ENCODE data around the gene FXYD6. TPM values are rescaled to one million over a fixed set of nuclear protein-coding genes. Genes with fewer than 3 reads are reported as not detected.
A peak's percentile ranks its signal among the peaks of the same experiment; 100 is the strongest.

The FXYD6 gene
- total and polyA plus RNA-seq, 7 donors, result 12.3 to 305 (median 243) TPM

DNA sequence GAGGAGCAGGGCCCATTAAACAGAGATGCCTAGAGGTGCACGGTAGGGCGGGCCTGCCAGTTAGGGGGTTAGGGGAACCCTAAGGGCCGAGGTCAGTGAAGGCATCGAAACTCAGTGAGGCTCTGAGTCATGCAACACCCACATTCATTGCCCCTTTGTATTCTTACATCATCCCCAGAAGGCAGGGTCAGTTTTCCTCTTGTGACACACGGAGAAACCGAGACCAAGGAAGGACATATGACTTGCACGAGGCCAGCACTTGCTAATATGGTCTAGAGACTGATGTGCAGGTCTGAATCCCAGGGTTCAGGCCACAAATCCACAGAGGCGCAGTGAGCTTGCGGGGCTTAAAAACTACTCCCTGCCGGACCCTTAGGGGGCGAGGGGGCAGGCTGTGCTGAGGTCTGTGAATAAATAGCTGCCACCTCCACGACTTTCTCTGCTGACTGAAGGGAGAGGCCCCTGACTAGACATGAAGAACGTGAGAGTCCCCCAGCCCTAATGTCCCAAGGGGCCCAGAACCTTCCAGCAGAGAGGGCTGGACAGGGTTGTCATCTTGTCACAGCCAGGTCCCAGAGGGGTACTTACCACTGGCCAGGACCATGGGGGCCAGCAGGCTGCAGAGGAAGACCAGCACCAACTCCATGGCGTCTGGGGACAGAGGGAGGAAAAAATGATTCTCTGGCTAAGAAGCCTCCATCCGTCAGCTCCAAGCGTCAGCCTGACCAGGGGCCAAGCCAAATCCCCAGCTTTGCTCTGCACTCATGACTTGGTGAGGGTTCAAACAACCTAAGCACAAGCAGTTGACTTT lies 34.1 kb downstream of the FXYD6 start:
- Histone ChIP-seq H3K27me3 (no peaks in the 10 kb centered on the region), H3K27ac (peak overlapping the region in 2 of 4 donors; percentile 6 to 44), H3K4me3 (no peak overlapping the region), H3K9me3 (no peaks in the 10 kb centered on the region), H3K36me3 (peaks cover 25 to 55% (median 34%) of the 10 kb centered on the region in 4 donors), H3K4me1 (peaks cover 0 to 28% (median 18%) of the 10 kb centered on the region in 4 donors)
- DNase-seq, result peak; percentile 68
- TF ChIP-seq EP300 (IDR thresholded peaks at IDR 0.05) (peak in 1 of 4 donors; percentile 16), POLR2A (IDR thresholded peaks at IDR 0.05) (no peak), POLR2AphosphoS5 (IDR thresholded peaks at IDR 0.05) (no peak)
- TF ChIP-seq, protein P1, sequence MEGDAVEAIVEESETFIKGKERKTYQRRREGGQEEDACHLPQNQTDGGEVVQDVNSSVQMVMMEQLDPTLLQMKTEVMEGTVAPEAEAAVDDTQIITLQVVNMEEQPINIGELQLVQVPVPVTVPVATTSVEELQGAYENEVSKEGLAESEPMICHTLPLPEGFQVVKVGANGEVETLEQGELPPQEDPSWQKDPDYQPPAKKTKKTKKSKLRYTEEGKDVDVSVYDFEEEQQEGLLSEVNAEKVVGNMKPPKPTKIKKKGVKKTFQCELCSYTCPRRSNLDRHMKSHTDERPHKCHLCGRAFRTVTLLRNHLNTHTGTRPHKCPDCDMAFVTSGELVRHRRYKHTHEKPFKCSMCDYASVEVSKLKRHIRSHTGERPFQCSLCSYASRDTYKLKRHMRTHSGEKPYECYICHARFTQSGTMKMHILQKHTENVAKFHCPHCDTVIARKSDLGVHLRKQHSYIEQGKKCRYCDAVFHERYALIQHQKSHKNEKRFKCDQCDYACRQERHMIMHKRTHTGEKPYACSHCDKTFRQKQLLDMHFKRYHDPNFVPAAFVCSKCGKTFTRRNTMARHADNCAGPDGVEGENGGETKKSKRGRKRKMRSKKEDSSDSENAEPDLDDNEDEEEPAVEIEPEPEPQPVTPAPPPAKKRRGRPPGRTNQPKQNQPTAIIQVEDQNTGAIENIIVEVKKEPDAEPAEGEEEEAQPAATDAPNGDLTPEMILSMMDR (IDR thresholded peaks at IDR 0.05), result no peak
- WGBS, 2 donors, result 79 to 83% methylated on average over 16 of the region's 16 CpGs
- intact Hi-C loops (cut with DNase I), result no loop called here

DNA sequence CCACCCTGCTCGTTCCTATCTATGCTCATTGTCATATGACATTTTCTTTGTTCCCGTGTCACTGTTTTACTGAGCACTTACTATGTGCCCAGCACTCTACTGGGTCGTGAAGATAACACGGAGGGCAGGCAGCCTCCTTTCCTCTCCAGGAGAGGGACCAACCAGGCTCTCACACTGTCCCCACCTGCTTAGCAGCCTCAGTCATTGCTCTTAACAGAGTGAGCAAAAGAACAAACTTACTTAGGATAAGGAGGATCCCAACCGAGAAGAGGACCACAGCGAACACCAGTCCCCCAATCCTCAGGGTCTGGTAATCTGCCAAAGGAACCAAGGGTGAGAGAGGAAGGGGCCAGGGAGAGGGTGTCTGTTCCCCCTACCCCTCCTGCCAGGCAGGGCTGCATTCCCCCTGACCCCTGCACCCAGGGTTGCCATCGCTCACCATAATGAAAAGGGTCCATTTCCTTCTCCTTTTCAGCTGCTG lies 34.9 kb downstream of the FXYD6 start:
- H3K36me3 ChIP-seq, result peaks cover 25 to 62% (median 37%) of the 10 kb centered on the region in 4 donors
- DNase-seq, result peak; percentile 43
- H3K27me3 ChIP-seq, result no peaks in the 10 kb centered on the region
- H3K4me3 ChIP-seq, result no peak overlapping the region
- H3K9me3 ChIP-seq, result no peaks in the 10 kb centered on the region
- peak overlapping the region in 1 of 4 donors; percentile 32 for H3K27ac ChIP-seq
- H3K4me1 ChIP-seq, result peaks cover 0 to 28% (median 18%) of the 10 kb centered on the region in 4 donors
- TF ChIP-seq, protein P1 (IDR thresholded peaks at IDR 0.05), result no peak
- TF ChIP-seq POLR2A (IDR thresholded peaks at IDR 0.05), result no peak
- TF ChIP-seq POLR2AphosphoS5 (IDR thresholded peaks at IDR 0.05), result no peak
- TF ChIP-seq EP300 (IDR thresholded peaks at IDR 0.05), result no peak
- WGBS, 2 donors, result 90 to 91% methylated on average over 7 of the region's 7 CpGs
- intact Hi-C loops (cut with DNase I), result no loop called here

DNA sequence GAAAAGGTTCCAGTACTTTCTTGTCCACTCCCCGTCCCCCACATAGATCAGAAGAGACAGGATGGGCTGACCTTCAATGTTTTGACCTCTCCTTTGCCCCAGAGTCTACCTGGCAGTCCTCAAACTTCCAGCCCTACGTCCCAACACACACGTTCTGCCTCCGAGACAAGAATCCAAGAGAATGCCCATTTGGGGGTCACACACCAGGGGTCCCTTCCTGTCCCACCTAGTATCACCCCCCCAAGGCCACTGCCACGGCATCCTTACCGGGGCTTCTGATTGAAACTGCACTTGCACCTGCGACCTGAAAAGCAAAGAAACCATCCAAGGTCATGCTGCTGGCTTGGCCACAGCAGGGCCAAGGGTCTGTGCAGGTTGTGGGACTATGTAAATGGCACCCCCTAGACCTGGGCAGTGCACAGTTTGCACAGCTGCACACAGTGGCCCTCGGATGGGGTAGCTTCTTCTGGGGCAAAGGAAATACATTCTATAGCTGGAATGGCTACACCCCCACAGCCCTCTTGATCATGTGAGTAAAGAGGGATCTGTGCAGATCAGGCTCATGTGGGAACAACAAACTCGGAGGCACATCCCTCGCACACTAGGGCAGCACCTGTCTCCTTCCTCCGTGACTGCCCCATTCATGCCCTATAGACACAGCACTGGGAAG lies 35.4 kb downstream of the FXYD6 start:
- peaks cover 25 to 63% (median 38%) of the 10 kb centered on the region in 4 donors for H3K36me3 ChIP-seq
- TF ChIP-seq, protein P1 (IDR thresholded peaks at IDR 0.05), result no peak
- TF ChIP-seq EP300 (IDR thresholded peaks at IDR 0.05) (no peak), POLR2AphosphoS5 (IDR thresholded peaks at IDR 0.05) (no peak), POLR2A (IDR thresholded peaks at IDR 0.05) (no peak)
- WGBS, 2 donors, result 75 to 87% methylated on average over 11 of the region's 11 CpGs
- DNase-seq, result peak; percentile 30
- H3K27me3 ChIP-seq, result no peaks in the 10 kb centered on the region
- intact Hi-C loops (cut with DNase I), result no loop called here
- H3K27ac ChIP-seq, result peak overlapping the region in 1 of 4 donors; percentile 32
- peaks cover 0 to 28% (median 18%) of the 10 kb centered on the region in 4 donors for H3K4me1 ChIP-seq
- no peak overlapping the region for H3K4me3 ChIP-seq
- H3K9me3 ChIP-seq, result no peaks in the 10 kb centered on the region

DNA sequence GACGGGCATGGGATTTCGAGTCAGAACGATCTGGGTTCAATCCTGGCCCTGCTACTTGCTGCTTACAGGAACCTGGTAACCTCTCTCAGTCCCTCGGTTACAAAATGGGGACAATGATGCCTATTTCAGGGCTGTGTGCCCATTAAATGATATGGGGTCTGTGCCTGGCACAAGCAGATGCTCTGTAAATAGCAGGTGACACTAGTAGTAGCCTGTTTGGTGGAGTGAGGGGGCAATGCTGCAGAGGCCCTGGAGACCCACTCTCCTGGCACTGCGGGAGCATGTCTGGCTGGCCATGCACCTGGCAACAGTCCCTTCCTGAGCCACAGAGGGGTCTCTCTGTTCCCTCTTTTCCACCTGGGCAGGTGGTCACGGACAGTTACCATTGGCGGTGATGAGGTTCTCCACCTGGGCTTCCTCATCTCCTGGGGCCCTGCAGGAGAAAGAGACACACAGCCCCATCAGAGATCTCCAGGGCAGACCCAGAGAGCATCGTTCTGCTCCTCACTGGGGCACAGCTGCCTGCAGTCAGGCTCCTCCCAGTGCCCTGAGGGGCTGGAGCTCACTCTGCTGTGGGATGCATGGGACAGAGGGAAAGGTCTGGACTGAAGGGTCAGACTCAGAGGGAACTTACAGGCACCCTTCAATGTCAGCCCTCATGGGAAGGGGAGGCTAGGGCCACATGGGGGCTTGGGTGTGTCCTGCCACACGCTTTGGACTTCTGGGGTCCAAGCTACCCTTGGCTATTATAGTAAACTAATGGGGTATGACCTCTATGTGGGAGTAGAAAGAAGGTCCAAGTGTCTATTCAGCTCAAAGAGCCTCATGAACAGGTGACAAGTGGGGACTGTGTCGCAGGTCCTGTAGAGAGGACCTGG lies 36.3 kb downstream of the FXYD6 start:
- intact Hi-C loops (cut with DNase I), result no loop called here

More for the DNA sequence above, 36.3 kb downstream of the FXYD6 start:
- WGBS, 2 donors, result 90 to 91% methylated on average over 10 of the region's 10 CpGs
- Histone ChIP-seq H3K27me3 (no peaks in the 10 kb centered on the region), H3K9me3 (no peaks in the 10 kb centered on the region), H3K4me3 (no peak overlapping the region), H3K27ac (no peak overlapping the region), H3K36me3 (peaks cover 25 to 68% (median 38%) of the 10 kb centered on the region in 4 donors), H3K4me1 (peaks cover 0 to 28% (median 18%) of the 10 kb centered on the region in 4 donors)
- TF ChIP-seq POLR2A (IDR thresholded peaks at IDR 0.05), result no peak
- DNase-seq, result peak; percentile 56

Data from sigmoid colon (tissue), 7 donors.